ENCODE data around the gene PSMD11. TPM values are rescaled to one million over a fixed set of nuclear protein-coding genes. Genes with fewer than 3 reads are reported as not detected.
A peak's percentile ranks its signal among the peaks of the same experiment; 100 is the strongest.

Gene PSMD11
- total RNA-seq, 1 donor from 2014 or later: 200 TPM

- Mint-ChIP-seq H3K36me3 (ENCODE audit: low read depth) (peaks cover 85% of the 10 kb centered on the region), H3K27me3 (ENCODE audit: low read depth) (no peaks in the 10 kb centered on the region), H3K4me1 (ENCODE audit: low read depth) (peaks cover 2% of the 10 kb centered on the region), H3K9me3 (no peaks in the 10 kb centered on the region), H3K27ac (no peak overlapping the region), H3K4me3 (ENCODE audit: low read depth) (no peak overlapping the region)
- intact Hi-C loops (cut with micrococcal nuclease): no loop called here
- DNase-seq (ENCODE audit: low spot score): no peak
These were observed 27.3 kb downstream of the PSMD11 start for GRCh38 chr17:32471652-32472051.

- H3K9me3 Mint-ChIP-seq: no peaks in the 10 kb centered on the region
- DNase-seq (ENCODE audit: low spot score): no peak
- intact Hi-C loops (cut with micrococcal nuclease): no loop called here
- H3K4me3 Mint-ChIP-seq (ENCODE audit: low read depth): no peak overlapping the region
- no peaks in the 10 kb centered on the region for H3K27me3 Mint-ChIP-seq (ENCODE audit: low read depth)
- H3K27ac Mint-ChIP-seq: no peak overlapping the region
- peaks cover 86% of the 10 kb centered on the region for H3K36me3 Mint-ChIP-seq (ENCODE audit: low read depth)
- H3K4me1 Mint-ChIP-seq (ENCODE audit: low read depth): no peaks in the 10 kb centered on the region
These were observed 30.9 kb downstream of the PSMD11 start for GRCh38 chr17:32475258-32475657.

- Mint-ChIP-seq H3K27ac (no peak overlapping the region), H3K9me3 (no peaks in the 10 kb centered on the region)
These were observed 32.9 kb downstream of the PSMD11 start for GRCh38 chr17:32477220-32477619.

GRCh38 chr17:32479074-32479617, 34.8 kb downstream of the PSMD11 start:
- Mint-ChIP-seq H3K4me3 (ENCODE audit: low read depth) (no peak overlapping the region), H3K27me3 (ENCODE audit: low read depth) (no peaks in the 10 kb centered on the region), H3K36me3 (ENCODE audit: low read depth) (peaks cover 84% of the 10 kb centered on the region), H3K4me1 (ENCODE audit: low read depth) (no peaks in the 10 kb centered on the region), H3K9me3 (no peaks in the 10 kb centered on the region), H3K27ac (no peak overlapping the region)
- DNase-seq (ENCODE audit: low spot score): no peak
- intact Hi-C loops (cut with micrococcal nuclease): no loop called here

More at GRCh38 chr17:32477220-32477619, 32.9 kb downstream of the PSMD11 start:
- Mint-ChIP-seq H3K4me3 (ENCODE audit: low read depth) (no peak overlapping the region), H3K4me1 (ENCODE audit: low read depth) (no peaks in the 10 kb centered on the region), H3K27me3 (ENCODE audit: low read depth) (no peaks in the 10 kb centered on the region), H3K36me3 (ENCODE audit: low read depth) (peaks cover 86% of the 10 kb centered on the region)
- no peak for DNase-seq (ENCODE audit: low spot score)
- intact Hi-C loops (cut with micrococcal nuclease): no loop called here

- Mint-ChIP-seq H3K27ac (no peak overlapping the region), H3K27me3 (ENCODE audit: low read depth) (no peaks in the 10 kb centered on the region), H3K4me3 (ENCODE audit: low read depth) (no peak overlapping the region), H3K4me1 (ENCODE audit: low read depth) (peaks cover 2% of the 10 kb centered on the region), H3K9me3 (no peaks in the 10 kb centered on the region), H3K36me3 (ENCODE audit: low read depth) (peaks cover 70% of the 10 kb centered on the region)
- DNase-seq (ENCODE audit: low spot score): no peak
- intact Hi-C loops (cut with micrococcal nuclease): loop anchor here (10.0 kb wide), 1 partner anchor 74 kb away; no protein-coding TSS in a partner anchor
These were observed 36.9 kb downstream of the PSMD11 start for GRCh38 chr17:32481193-32481592.

- intact Hi-C loops (cut with micrococcal nuclease): loop anchor here (1.0 to 10.0 kb wide), 2 partner anchors 72 to 126 kb away; no protein-coding TSS in a partner anchor
- Mint-ChIP-seq H3K36me3 (ENCODE audit: low read depth) (peaks cover 58% of the 10 kb centered on the region), H3K9me3 (no peaks in the 10 kb centered on the region), H3K4me3 (ENCODE audit: low read depth) (no peak overlapping the region), H3K27ac (no peak overlapping the region), H3K27me3 (ENCODE audit: low read depth) (no peaks in the 10 kb centered on the region), H3K4me1 (ENCODE audit: low read depth) (peaks cover 4% of the 10 kb centered on the region)
- no peak for DNase-seq (ENCODE audit: low spot score)
These were observed 38.4 kb downstream of the PSMD11 start for GRCh38 chr17:32482568-32483320.

GRCh38 chr17:32483451-32484019, 39.2 kb downstream of the PSMD11 start:
- DNase-seq (ENCODE audit: low spot score): no peak
- H3K36me3 Mint-ChIP-seq (ENCODE audit: low read depth): peaks cover 58% of the 10 kb centered on the region
- no peak overlapping the region for H3K27ac Mint-ChIP-seq

GRCh38 chr17:32484041-32484461, 39.7 kb downstream of the PSMD11 start:
- DNase-seq (ENCODE audit: low spot score): no peak
- H3K27me3 Mint-ChIP-seq (ENCODE audit: low read depth): no peaks in the 10 kb centered on the region
- peaks cover 13% of the 10 kb centered on the region for H3K4me1 Mint-ChIP-seq (ENCODE audit: low read depth)
- no peak overlapping the region for H3K4me3 Mint-ChIP-seq (ENCODE audit: low read depth)
- H3K36me3 Mint-ChIP-seq (ENCODE audit: low read depth): peaks cover 58% of the 10 kb centered on the region
- no peak overlapping the region for H3K27ac Mint-ChIP-seq
- H3K9me3 Mint-ChIP-seq: no peaks in the 10 kb centered on the region
- intact Hi-C loops (cut with micrococcal nuclease): loop anchor here (10.0 kb wide), 1 partner anchor 71 kb away; no protein-coding TSS in a partner anchor

More at GRCh38 chr17:32483451-32484019, 39.2 kb downstream of the PSMD11 start:
- no peaks in the 10 kb centered on the region for H3K9me3 Mint-ChIP-seq
- no peaks in the 10 kb centered on the region for H3K27me3 Mint-ChIP-seq (ENCODE audit: low read depth)
- H3K4me3 Mint-ChIP-seq (ENCODE audit: low read depth): no peak overlapping the region
- intact Hi-C loops (cut with micrococcal nuclease): loop anchor here (1.0 to 10.0 kb wide), 2 partner anchors 71 to 125 kb away; no protein-coding TSS in a partner anchor
- peaks cover 9% of the 10 kb centered on the region for H3K4me1 Mint-ChIP-seq (ENCODE audit: low read depth)

- no peaks in the 10 kb centered on the region for H3K9me3 Mint-ChIP-seq
- no peak overlapping the region for H3K4me3 Mint-ChIP-seq (ENCODE audit: low read depth)
- no peak overlapping the region for H3K27ac Mint-ChIP-seq
- H3K36me3 Mint-ChIP-seq (ENCODE audit: low read depth): peaks cover 58% of the 10 kb centered on the region
- no peak for DNase-seq (ENCODE audit: low spot score)
- H3K27me3 Mint-ChIP-seq (ENCODE audit: low read depth): no peaks in the 10 kb centered on the region
- H3K4me1 Mint-ChIP-seq (ENCODE audit: low read depth): peaks cover 19% of the 10 kb centered on the region
- intact Hi-C loops (cut with micrococcal nuclease): loop anchor here (5.0 to 10.0 kb wide), 3 partner anchors 70 to 273 kb away; partner anchors contain the start of gene ZNF207
These were observed 40.3 kb downstream of the PSMD11 start for GRCh38 chr17:32484628-32485027.

- H3K4me1 Mint-ChIP-seq (ENCODE audit: low read depth): peaks cover 25% of the 10 kb centered on the region
- no peaks in the 10 kb centered on the region for H3K27me3 Mint-ChIP-seq (ENCODE audit: low read depth)
- peak overlapping the region; percentile 22 for H3K27ac Mint-ChIP-seq
- intact Hi-C loops (cut with micrococcal nuclease): loop anchor here (1.0 to 10.0 kb wide), 5 partner anchors 18 to 272 kb away; partner anchors contain the start of genes PSMD11 and ZNF207
- DNase-seq (ENCODE audit: low spot score): no peak
- peaks cover 57% of the 10 kb centered on the region for H3K36me3 Mint-ChIP-seq (ENCODE audit: low read depth)
- peak overlapping the region; percentile 76 for H3K4me3 Mint-ChIP-seq (ENCODE audit: low read depth)
- H3K9me3 Mint-ChIP-seq: no peaks in the 10 kb centered on the region
These were observed 41.2 kb downstream of the PSMD11 start for GRCh38 chr17:32485261-32486110.

- DNase-seq (ENCODE audit: low spot score): peak; percentile 58
- intact Hi-C loops (cut with micrococcal nuclease): loop anchor here (1.0 to 10.0 kb wide), 5 partner anchors 17 to 271 kb away; partner anchors contain the start of genes PSMD11 and ZNF207
- peak overlapping the region; percentile 22 for H3K27ac Mint-ChIP-seq
- no peaks in the 10 kb centered on the region for H3K9me3 Mint-ChIP-seq
- peaks cover 55% of the 10 kb centered on the region for H3K36me3 Mint-ChIP-seq (ENCODE audit: low read depth)
- peak overlapping the region; percentile 76 for H3K4me3 Mint-ChIP-seq (ENCODE audit: low read depth)
- H3K4me1 Mint-ChIP-seq (ENCODE audit: low read depth): peaks cover 31% of the 10 kb centered on the region
- no peaks in the 10 kb centered on the region for H3K27me3 Mint-ChIP-seq (ENCODE audit: low read depth)
These were observed 41.9 kb downstream of the PSMD11 start for GRCh38 chr17:32486111-32486700.
